Fibroblast of the conjunctiva (primary cell): ENCODE results near the gene SCMH1.
"Not testable (repeated sequence)": the region's sequence is repeated elsewhere in the genome, so short reads cannot be mapped to it uniquely, and the experiment has no call there.

Experiments
- DNase-seq: peaks from one replicate; pipeline ENCODE4 v3.0.0-alpha.2; 2010; ENCODE audit warnings: low read depth

Gene SCMH1

DNA sequence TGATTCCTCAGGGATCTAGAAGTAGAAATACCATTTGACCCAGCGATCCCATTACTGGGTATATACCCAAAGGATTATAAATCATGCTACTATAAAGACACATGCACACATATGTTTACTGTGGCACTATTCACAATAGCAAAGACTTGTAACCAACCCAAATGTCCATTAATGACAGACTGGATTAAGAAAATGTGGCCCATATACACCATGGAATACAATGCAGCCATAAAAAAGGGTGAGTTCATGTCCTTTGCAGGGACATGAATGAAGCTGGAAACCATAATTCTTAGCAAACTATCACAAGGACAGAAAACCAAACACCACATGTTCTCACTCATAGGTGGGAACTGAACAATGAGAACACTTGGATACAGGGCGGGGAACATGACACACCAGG is 30.5 kb downstream of the SCMH1 start:
- DNase-seq = not testable (repeated sequence)

DNA sequence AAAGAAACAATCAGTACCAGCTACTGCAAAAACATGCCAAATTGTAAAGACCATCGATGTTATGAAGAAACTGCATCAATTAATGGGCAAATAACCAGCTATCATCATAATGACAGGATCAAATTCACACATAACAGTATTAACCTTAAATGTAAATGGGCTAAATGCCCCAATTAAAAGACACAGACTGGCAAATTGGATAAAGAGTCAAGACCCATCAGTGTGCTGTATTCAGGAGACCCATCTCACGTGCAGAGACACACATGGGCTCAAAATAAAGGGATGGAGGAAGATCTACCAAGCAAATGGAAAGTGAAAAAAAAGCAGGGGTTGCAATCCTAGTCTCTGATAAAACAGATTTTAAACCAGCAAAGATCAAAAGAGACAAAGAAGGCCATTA is 35.1 kb downstream of the SCMH1 start:
- not testable (repeated sequence) for DNase-seq

DNA sequence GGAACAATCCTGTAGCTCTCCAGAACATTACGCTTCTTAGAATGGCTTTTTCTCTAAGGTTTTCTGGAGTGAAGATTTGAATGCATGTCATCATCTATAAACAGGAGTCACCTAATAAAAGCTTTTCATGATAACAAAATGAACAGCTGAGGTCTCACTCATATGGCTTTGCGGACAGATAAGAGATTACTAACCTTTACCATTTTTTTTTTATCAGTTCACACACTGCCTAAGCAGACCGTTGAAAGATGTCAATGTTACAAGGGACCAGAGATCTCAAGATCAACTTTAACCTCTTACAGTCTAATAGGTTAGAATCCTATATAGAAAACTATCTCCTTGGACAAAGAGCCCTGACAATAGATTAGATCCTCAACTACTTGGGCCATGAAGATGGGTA is 41.4 kb downstream of the SCMH1 start:
- DNase-seq = no peak

DNA sequence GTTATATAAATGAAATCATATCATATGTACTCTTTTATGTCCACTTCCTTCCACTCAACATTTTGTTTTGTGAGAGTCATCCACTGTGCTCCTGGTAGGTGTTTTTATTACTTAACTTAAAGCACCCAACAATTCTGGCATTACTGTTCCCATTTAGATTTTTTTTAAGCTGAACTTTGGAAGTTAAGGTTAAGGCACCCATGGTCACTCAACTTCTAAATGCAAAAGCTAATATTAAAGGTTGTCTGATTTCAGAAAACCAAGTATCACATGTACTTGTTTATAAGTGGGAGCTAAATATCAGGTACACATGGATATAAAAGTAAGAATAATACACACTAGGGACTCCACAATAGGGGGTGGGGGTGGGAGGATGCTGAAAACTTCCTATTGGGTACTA is 42.7 kb downstream of the SCMH1 start:
- DNase-seq = no peak

DNA sequence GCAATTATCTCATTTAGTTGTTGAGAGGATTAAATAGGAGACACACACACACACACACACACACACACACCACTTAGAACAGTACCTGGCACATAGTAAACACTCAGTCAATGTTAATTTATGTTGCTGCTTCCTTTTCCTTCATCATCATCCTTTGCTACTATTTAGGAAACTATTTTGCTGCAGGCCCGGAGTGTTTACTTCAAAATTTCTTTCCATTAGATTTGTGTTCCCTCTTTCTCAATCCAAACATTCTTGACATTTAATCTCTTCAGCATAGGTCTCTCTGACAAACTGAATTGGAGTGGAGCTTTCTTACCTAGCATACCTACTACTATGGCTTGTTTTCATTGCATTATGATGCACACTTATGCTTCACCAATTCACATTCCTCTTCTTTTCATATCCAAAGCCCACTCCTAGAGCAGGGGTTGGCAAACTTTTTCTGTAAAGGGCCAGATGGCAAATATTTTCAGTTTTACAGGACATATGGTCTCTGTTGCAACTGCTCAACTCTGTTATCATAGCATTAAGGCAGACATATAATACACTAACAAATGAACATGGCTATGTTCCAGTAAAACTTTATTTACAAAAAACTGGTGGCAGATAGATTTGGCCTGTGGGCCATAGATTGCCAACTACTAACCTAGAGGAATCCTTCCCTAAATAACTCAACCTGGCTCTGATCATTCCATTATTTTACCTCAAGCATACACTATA is 49.5 kb downstream of the SCMH1 start:
- DNase-seq = no peak

DNA sequence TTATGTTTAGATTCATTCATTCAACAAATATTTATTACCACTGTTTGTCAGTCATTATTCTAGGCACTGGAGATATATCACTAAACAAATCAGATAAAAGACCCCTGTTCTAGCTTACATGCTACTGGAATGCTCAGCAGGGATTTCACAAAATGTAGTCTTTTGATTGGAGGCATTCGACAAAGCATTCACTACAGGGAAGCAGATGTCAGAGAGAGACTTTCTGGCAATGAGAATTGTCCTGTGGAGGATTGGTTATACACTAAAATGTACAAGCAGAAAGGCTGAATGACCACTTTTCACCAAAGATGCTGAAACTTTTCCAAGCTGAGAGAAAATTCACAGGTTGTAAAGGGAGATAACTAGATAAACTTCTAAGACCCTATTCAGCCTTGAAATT is 57.7 kb downstream of the SCMH1 start:
- DNase-seq = no peak

DNA sequence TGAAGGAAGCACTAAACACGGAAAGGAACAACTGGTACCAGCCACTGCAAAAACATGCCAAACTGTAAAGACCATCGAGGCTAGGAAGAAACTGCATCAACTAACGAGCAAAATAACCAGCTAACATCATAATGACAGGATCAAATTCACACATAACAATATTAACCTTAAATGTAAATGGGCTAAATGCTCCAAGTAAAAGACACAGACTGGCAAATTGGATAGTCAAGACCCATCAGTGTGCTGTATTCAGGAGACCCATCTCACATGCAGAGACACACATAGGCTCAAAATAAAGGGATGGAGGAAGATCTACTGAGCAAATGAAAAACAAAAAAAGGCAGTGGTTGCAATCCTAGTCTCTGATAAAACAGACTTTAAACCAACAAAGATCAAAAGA is 63.9 kb downstream of the SCMH1 start:
- not testable (repeated sequence) for DNase-seq

DNA sequence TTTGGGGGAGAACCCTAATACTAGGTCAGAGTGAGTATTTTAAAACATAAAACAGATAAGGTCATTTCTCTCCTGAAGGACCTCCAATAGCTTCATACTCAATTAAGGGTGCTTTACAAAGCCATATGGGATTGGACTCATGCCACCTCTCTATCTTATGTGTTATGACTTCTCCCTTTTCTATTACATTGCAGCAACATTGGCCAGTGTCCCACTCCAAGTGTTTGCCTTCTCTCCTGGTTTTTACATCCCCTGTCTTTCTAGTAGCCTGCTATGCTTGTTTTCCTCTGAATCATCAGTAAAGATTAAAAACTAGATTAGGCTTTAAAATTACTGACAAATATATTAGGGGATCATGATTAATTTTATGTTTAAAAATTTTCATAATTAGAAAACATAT is 66.6 kb downstream of the SCMH1 start:
- DNase-seq = no peak

DNA sequence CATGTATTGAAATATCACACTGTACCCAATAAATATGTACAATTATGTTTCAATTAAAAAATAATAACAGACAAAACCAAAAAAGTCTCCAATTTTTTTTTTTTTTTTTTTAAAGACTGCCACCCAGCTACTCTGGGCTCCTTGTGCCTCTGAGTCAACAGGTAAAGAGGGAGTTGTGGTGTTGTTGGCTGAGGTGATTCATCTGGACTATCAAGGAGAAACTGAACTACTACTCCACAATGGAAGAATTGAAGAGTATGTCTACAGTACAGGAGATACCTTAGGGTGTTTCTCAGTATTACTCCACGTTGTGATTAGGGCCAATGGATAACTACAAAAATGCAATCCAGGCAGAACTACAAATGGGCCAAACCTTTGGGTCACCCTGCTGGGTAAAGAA is 67.9 kb downstream of the SCMH1 start:
- no peak for DNase-seq

DNA sequence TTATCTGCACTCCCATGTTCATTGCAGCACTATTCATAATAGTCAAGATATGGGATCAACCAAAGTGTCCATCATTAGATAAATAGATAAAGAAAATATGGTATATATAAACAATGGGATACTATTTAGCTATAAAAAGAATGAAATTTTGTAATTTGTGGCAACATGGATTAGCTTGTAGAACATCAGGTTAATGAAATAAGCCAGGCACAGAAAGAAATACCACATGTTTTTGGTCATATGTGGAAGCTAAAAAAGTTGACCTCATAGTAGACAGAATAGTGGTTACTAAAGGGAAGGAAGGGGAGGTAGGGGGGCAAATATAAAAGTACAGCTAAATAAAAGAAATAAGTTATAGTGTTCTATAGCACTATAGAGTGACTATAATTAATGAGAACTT is 68.5 kb downstream of the SCMH1 start:
- DNase-seq = no peak

DNA sequence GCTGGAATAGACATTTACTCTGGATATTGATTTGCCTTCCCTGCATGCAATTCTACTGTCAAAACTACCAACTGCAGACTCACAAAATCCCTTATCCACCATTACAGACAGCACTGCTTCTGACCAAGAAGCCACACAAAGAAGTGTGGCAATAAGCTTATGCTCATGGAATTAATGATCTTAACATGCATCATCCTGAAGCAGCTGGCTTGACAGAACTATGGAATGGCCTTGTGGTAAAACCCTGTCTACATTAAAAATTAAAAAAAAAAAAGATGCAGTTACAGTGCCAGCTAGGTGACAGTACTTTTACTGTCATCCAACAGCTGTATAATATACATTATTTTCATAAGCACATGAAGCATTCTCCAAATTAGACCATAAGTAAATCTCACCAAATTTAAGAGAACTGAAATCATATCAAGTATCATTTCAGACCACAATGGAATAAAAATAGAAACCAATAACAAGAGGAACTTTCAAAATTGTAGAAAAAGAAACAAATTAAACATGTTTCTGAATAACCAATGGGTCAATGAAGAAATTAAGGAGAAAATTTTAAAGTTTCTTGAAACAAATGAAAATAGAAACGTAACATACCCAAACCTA is 70.7 kb downstream of the SCMH1 start:
- no peak for DNase-seq

DNA sequence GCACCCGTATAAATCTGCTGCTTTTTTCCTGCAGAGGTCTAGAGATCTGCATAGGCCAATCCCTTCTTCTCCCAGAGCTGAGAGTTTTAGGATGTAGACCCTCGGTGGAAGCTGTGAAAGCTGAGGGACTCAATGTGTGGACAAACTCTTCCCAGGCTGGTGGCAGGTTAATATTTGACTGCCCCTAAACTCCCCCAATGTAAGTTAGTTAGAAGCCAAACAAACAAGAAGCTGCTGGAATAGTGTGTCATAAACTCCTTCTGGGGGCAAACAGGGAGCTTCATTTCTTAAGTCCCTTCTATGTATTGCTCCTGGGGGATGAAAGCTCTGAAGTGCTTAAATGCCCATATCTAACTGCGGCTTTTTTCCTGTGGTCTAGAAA is 72.3 kb downstream of the SCMH1 start:
- DNase-seq = no peak

DNA sequence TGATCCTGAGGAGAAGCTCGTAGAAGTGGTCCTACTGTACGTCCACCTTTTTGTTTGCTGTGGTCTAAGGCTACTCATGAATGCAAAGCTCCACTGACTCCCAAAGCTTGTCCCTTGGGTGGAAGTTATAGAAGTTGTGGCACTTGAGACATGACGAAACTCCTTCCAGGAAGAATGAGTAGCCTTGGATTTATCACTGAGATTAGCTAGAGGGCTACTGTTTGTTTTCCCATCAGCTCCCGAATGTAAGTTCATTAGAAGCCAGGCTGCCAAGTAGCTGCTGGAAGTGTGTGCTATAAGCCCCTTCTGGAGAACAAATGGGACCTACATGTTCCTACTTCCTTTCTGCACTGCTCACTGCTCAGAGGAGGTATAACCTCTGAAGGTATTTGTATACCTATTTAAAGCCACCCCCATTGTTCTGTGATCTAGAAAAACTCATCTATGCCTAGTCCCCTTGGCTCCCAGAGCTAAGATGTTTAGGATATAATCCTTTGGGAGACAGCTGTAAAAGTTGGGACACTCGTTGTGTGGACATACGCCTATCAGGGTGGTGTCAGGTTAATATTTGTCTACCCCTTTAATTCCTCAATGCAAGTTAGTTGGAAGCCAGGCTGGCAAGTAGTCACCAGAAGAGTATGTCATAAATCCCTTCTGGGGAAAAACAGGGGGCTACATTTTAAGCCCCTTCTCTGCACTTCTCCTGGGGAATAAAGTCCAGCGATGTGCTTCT is 72.9 kb downstream of the SCMH1 start:
- DNase-seq = no peak

DNA sequence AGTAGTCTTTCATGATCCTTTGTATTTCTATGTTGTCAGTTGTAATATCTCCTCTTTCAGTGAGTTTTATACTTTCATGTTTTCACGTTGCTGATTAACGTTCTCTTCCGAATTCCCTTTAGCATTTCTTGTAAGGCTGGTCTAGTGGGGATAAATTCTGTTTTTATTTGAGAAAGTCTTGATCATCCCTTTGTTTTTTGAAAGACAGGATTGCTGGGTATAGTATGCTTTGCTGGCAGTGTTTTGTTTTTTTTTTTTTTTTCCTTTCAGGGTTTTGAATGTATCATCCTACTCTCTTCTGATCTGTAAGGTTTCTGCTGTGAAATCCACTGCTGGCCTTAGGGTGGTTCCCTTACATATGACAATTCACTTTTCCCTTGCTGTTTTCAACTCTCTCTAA is 74.4 kb downstream of the SCMH1 start:
- no peak for DNase-seq

DNA sequence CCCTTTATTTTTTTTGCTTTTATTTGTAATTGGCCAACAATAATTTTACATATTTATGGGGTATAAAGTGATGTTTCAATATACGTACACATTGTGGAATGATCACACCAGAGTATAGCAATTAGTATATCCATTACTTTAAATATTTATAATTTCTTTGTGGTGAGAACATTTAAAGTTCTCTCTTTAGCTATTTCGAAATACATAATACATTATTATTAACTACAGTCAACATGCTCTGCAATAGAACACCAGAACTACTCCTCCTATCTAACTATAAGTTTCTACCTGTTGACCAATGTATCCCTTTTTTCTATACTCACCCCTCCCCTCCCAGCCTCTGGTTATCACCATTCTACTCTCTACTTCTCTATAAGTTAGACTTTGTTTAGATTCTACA is 77.4 kb downstream of the SCMH1 start:
- DNase-seq = no peak

DNA sequence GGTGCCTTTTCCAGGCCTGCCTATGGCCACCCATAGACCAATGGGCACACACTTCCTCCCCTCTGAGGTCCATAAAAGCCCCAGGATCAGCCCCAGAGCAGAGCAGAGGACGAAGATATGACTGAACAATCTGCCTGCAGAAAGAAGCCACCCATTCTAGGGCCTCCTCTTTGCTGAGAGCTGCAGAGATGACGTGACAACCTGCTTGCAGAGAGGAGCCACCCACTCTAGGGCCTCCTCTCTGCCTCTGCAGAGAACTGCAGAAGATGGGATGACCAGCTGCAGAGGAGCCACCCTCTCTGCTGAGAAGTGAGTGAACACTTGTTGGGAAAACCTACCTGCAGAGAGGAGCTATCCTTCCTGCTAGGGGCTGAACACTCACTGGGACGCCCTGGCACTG is 79.7 kb downstream of the SCMH1 start:
- DNase-seq = no peak

DNA sequence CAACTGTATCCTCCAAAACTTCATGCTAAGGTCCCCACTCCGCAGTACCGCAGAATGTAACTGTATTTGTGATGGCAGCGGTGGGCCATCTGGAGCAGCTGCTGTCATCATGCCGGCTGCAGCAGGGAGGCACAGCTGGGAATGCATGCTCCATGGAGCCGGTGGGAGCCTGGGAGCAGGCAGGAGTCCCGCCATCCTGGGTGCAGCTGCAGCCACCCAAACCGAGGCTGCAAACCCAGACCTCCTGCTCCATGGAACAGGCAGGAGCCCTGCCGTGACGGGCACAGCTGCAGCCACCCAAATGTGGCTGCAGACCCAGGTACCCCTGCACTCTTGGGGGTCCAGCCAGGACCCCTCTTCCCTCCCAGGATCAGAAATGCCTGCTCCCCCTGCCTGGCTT is 80.3 kb downstream of the SCMH1 start:
- DNase-seq = no peak

DNA sequence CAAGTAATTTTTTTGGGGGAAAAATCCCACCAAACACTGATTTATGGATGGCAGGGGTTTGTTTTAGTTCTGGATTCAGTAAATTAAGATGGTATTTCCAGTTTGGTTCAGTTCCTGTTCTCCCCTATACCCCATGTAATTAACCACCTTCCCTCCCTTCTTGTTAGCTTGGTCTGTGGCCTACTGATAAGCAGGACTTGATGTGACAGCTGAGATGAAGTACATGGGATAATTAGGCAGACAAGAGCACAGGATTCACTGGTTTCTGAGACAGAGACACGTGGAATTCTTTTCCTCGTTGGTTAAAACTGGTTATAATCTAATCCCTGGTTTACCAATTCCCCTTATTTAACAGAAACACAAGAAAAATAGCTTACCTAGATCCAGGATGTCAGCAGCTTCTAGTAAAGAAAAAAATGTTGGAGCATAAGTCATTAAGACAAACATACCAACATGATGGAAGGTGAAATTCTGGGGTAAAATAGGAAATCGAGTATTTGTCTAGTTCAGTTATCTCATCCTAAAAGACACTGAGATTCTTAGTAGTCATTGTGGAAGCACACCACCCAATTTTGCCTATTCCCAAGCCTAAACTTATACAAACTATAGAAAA is 81.5 kb downstream of the SCMH1 start:
- DNase-seq = no peak

DNA sequence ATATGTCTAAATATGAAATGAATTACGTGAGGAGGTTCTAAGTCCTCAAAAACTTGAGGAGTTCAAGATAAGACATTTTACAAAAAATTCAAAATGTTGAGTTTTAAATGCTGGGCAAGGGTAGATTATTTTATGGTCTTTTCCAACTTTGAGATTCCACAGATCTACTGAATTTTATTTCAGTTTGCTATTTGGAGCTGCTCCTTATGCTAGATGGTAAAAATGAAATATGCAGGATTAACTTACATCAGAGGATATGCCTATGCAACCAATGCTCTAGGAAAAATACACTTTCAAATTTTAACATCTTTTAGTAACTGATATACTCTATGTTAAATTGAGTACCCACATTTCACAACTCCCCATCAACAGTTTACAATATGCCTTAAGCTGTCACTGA is 83.1 kb downstream of the SCMH1 start:
- DNase-seq = no peak

DNA sequence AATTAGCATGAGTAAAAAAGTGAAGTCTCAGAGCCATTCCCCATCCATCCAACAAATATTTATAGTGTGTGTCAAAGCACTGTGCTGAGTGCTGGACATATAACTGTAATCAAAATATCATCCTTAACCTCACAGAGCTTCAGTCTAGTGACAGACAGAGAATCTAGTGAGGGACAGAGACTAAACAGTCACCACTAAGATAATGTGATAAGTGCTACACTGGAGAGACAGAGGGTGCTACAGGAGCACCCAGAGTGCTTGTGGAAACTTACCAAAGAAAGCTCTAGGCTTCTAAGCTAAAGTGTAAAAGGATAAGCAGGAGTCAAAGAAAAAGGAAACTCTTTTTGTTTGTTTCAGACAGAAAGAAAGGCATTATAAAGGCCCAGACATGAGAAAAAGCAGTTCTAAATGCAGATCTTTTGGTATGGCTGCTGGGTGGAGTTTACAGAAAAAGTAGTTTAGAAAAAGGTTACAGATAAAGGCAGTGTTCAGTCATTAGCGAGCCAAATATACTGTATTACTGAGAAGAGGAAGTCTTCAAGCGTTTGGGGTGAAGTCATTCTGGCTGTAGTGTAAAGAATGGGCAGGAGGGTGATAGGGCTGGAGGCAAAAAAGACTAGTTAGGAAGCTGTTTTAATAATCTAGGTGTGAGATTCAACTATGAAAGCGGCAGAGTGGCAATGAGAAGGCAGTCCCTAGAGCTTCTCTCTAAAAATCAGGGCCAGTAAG is 83.8 kb downstream of the SCMH1 start:
- no peak for DNase-seq

DNA sequence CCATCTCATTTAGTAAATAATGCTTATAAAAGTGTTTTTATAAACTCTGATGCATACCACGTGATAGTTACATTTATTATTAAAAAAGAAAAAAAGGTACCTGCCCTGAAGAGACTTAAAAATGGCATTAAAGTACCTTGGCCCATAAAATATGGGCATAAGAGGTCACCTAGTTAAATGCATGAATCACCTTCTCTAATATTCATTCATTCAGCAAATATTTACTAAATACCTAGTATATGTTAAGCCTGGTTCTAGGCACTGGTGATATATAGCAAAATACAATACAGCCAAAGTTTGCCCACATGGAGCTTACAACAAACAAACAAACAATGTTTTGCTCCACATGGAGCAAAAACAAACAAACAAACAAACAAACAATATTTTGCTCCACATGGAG is 87.0 kb downstream of the SCMH1 start:
- DNase-seq = no peak

DNA sequence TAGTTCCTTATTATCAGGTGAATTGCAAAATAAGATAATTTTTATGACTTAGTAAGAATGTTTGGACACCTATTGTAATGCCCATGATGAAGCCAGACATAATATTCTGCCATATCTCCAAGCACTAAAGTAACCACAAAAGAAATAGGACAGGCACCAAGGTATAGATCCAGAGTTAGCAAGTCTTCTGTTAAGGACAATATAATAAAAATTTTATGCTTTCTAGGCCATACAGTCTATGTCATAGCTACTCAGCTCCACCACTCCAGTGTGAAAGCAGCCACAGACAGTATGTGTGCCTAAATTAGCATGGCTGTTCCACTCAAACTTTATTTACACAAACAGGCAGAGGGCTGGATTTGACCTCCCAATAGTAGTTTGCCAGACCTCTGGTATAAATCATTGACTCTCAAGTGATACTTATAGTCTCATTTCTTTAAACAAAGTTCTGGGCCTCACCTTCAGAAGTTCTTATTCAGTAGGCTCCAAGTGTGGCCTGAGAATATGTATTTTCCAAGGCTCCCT is 88.3 kb downstream of the SCMH1 start:
- no peak for DNase-seq
